Neural crest cell (in vitro differentiated cells): ENCODE measurements around the gene SLC37A1. TPM values are rescaled to one million over a fixed set of nuclear protein-coding genes. Genes with fewer than 3 reads are reported as not detected.

ENCODE experiments used
- DNase-seq: peaks from one replicate; pipeline ENCODE4 v3.0.0; 2021; ENCODE audit warnings: low read depth, mixed read lengths, low spot score
- H3K27ac Mint-ChIP-seq: one replicate; pipeline ENCODE4 v1.8.0; 2021; ENCODE audit warnings: mild to moderate bottlenecking, mixed read lengths; ENCODE audit not compliant: unreplicated experiment
- H3K27me3 Mint-ChIP-seq: 2 replicates; pipeline ENCODE4 v1.8.0; 2021; ENCODE audit warnings: low read depth, mild to moderate bottlenecking, mixed read lengths
- H3K36me3 Mint-ChIP-seq: 2 replicates; pipeline ENCODE4 v1.8.0; 2021; ENCODE audit warnings: low read depth, mild to moderate bottlenecking, mixed read lengths
- H3K4me1 Mint-ChIP-seq: 2 replicates; pipeline ENCODE4 v1.8.0; 2021; ENCODE audit warnings: mixed read lengths
- H3K4me3 Mint-ChIP-seq: one replicate; pipeline ENCODE4 v1.8.0; 2021; ENCODE audit warnings: mild to moderate bottlenecking, mixed read lengths
- H3K9me3 Mint-ChIP-seq: 2 replicates; pipeline ENCODE4 v1.8.0; 2021; ENCODE audit warnings: mixed read lengths
- total RNA-seq: library from RNA; stranded (reverse); gene quantifications from 2 replicates; pipeline ENCODE4 v1.2.1, GENCODE V29; 2021
- TF ChIP-seq, protein P1 (sequence below): fragments of 200-600 bp; sonication (generic); conservative IDR thresholded peaks from 2 replicates; pipeline ENCODE4 v1.5.0; 2021; ENCODE audit warnings: antibody characterized with exemption, mild to moderate bottlenecking

SLC37A1 gene
- total RNA-seq, 1 donor from 2014 or later: 9.1 TPM

DNA sequence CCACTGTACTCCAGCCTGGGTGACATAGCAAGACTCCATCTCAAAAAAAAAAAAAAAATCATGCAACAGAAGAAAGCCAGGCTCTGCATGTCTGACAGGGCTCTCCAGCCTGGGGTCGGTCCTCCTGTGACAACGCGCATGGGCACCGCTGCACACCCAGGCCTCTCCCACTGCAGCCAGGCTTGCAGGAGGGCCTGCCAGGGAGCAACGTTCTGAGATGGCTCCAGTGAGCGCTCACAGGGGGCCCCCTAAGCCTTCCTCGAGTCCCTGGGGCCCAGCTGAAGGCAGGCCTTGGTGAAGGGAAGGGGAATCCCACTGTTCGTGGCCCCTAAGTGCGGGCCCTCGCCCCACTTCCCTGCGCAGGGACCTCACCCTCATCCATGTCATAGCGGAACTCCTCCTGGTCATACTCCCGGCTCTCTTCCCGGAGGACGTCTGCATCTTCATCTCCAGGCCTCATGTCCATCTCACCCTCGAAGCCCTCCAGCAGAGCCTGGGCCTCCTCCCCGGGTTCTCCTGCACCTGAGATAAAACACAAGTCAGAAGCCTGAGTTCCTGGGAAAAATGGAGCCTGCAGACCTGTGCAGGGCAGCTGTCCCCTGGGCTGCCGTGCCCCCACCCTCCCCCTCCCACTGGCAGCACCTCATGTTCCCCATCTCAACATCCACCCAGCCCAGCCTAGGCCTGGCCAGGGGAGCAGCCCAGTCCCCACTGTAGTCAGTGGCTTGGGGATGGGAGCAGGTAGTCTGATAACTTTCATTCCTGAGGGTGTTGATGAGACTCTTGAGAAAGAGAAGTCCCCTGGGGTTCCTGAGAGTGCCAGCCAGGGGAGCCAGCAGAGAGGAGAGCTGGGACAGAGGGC lies 37.9 kb upstream of the SLC37A1 start:
- H3K4me1 Mint-ChIP-seq: peaks cover 19% of the 10 kb centered on the region
- TF ChIP-seq, protein P1, sequence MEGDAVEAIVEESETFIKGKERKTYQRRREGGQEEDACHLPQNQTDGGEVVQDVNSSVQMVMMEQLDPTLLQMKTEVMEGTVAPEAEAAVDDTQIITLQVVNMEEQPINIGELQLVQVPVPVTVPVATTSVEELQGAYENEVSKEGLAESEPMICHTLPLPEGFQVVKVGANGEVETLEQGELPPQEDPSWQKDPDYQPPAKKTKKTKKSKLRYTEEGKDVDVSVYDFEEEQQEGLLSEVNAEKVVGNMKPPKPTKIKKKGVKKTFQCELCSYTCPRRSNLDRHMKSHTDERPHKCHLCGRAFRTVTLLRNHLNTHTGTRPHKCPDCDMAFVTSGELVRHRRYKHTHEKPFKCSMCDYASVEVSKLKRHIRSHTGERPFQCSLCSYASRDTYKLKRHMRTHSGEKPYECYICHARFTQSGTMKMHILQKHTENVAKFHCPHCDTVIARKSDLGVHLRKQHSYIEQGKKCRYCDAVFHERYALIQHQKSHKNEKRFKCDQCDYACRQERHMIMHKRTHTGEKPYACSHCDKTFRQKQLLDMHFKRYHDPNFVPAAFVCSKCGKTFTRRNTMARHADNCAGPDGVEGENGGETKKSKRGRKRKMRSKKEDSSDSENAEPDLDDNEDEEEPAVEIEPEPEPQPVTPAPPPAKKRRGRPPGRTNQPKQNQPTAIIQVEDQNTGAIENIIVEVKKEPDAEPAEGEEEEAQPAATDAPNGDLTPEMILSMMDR: no peak
- DNase-seq: no peak
- H3K36me3 Mint-ChIP-seq: peaks cover 2% of the 10 kb centered on the region
- no peaks in the 10 kb centered on the region for H3K27me3 Mint-ChIP-seq
- H3K9me3 Mint-ChIP-seq: peaks cover 4% of the 10 kb centered on the region
- H3K27ac Mint-ChIP-seq: no peak overlapping the region
- no peak overlapping the region for H3K4me3 Mint-ChIP-seq

DNA sequence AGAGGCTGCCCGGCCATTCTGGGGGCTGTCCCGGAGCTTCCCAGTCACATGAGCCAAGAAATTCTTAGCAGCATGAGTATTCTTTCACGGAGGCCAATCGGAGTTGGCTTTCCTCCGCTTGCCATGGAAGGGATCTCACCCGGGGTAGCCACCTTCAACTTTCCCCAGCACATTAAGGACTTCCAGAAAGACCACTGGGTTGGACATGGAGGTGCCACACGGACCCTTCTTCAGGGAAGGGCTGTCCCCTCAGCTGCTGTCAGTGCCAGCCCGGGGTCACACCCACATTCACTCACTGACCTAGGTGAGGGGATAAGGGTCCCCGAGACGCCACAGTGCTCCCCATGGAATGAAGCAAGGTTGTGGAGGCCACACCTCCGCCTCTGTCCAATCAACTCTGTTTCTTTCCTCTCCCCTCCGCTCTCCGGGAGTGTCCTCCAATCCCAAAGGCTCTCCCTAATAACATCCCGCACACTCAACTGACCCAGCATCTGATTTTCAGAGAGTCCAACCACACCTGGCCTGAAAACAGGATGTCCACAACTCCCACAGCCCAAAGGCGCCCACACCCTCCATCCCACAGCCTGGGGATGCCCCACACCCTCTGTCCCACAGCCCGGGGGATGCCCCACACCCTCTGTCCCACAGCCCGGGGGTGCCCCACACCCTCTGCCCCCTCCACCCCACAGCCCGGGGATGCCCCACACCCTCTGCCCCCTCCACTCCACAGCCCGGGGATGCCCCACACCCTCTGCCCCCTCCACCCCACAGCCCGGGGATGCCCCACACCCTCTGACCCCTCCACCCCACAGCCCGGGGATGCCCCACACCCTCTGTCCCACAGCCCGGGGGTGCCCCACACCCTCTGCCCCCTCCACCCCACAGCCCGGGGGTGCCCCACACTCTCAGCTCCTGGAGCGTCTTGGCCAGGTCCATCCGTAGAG lies 37.0 kb upstream of the SLC37A1 start:
- H3K9me3 Mint-ChIP-seq: peaks cover 6% of the 10 kb centered on the region
- no peak overlapping the region for H3K27ac Mint-ChIP-seq
- peaks cover 2% of the 10 kb centered on the region for H3K36me3 Mint-ChIP-seq
- H3K4me1 Mint-ChIP-seq: peaks cover 19% of the 10 kb centered on the region
- no peaks in the 10 kb centered on the region for H3K27me3 Mint-ChIP-seq
- DNase-seq: no peak
- TF ChIP-seq, protein P1: no peak
- no peak overlapping the region for H3K4me3 Mint-ChIP-seq

GRCh38 chr21:42478504-42478903 lies 35.1 kb upstream of the SLC37A1 start:
- peaks cover 6% of the 10 kb centered on the region for H3K9me3 Mint-ChIP-seq
- no peak overlapping the region for H3K4me3 Mint-ChIP-seq
- no peak overlapping the region for H3K27ac Mint-ChIP-seq
- peaks cover 19% of the 10 kb centered on the region for H3K4me1 Mint-ChIP-seq
- H3K27me3 Mint-ChIP-seq: no peaks in the 10 kb centered on the region
- H3K36me3 Mint-ChIP-seq: peaks cover 2% of the 10 kb centered on the region
- TF ChIP-seq, protein P1: no peak
- no peak for DNase-seq

- Mint-ChIP-seq H3K4me1 (peaks cover 8% of the 10 kb centered on the region), H3K4me3 (no peak overlapping the region), H3K9me3 (peaks cover 6% of the 10 kb centered on the region), H3K36me3 (peaks cover 2% of the 10 kb centered on the region), H3K27ac (no peak overlapping the region), H3K27me3 (no peaks in the 10 kb centered on the region)
- DNase-seq: no peak
- TF ChIP-seq, protein P1: no peak
Measured at GRCh38 chr21:42479582-42479981, 34.1 kb upstream of the SLC37A1 start.

- Mint-ChIP-seq H3K4me3 (no peak overlapping the region), H3K36me3 (peaks cover 2% of the 10 kb centered on the region), H3K27me3 (no peaks in the 10 kb centered on the region), H3K27ac (no peak overlapping the region), H3K9me3 (peaks cover 6% of the 10 kb centered on the region), H3K4me1 (peaks cover 7% of the 10 kb centered on the region)
- TF ChIP-seq, protein P1: no peak
- DNase-seq: no peak
Measured at GRCh38 chr21:42480736-42481135, 32.9 kb upstream of the SLC37A1 start.
